DND-41 (cell line): ENCODE results near the gene TEX22.

Experiments
- EZH2 ChIP-seq: IDR thresholded peaks from 3 replicates; pipeline ENCODE4 v1.6.1; 2012; ENCODE audit warnings: borderline replicate concordance, low read depth, mild to moderate bottlenecking, moderate library complexity, low read length, inconsistent platforms; ENCODE audit not compliant: severe bottlenecking
- TF ChIP-seq, protein P1 (sequence below): IDR thresholded peaks from 2 replicates; pipeline ENCODE4 v1.5.1; 2012; ENCODE audit warnings: borderline replicate concordance, low read length, moderate library complexity, mild to moderate bottlenecking; ENCODE audit not compliant: poor library complexity, severe bottlenecking; ENCODE audit errors: extremely low read depth

DNA sequence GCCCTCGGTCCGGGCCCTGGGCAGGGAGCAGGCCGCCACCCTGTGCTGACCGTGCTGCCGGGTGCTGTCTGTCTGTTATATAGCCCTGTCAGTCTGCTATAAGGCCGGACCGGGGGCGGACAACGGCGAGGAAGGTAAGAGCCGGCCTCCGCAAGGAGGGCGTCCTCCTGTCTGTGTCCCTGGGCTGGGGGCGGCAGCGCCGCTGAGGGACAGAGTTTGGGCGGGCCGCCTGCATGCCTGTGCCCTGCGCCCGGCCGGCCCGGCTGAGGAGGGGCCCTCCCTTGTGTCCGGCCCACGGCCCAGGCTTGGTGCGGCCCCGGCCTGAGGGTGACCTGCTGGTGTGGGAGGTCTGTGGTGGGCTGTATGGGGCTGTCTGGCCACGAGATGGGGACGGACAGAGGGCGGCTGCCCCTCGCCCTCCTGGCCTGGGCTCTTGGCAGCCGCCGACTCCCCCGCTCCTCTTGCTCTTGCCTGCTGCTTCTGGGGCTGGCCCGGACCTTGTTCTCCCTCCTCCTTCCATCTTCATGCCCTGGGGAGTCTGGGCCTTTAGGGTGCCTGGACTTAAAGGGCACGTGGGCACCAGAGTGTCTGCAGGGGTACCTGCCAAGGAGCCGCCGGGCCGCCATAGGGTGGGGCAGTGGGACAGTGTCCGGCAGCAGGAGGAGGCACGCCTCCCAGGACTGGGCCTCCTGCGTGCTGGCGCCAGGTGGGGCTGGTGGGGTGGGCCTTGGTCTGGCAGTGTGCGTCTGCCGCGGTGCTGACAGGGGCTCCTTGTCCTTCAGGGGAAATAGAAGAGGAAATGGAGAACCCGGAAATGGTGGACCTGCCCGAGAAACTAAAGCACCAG, 51.2 kb downstream of the TEX22 start:
- TF ChIP-seq, protein P1, sequence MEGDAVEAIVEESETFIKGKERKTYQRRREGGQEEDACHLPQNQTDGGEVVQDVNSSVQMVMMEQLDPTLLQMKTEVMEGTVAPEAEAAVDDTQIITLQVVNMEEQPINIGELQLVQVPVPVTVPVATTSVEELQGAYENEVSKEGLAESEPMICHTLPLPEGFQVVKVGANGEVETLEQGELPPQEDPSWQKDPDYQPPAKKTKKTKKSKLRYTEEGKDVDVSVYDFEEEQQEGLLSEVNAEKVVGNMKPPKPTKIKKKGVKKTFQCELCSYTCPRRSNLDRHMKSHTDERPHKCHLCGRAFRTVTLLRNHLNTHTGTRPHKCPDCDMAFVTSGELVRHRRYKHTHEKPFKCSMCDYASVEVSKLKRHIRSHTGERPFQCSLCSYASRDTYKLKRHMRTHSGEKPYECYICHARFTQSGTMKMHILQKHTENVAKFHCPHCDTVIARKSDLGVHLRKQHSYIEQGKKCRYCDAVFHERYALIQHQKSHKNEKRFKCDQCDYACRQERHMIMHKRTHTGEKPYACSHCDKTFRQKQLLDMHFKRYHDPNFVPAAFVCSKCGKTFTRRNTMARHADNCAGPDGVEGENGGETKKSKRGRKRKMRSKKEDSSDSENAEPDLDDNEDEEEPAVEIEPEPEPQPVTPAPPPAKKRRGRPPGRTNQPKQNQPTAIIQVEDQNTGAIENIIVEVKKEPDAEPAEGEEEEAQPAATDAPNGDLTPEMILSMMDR, result no peak
- TF ChIP-seq EZH2, result no peak
